Activated CD4-positive, alpha-beta T cell treated with anti-CD3 and anti-CD28 coated beads, Interleukin-10, Interleukin-2, amounts not matched to agents 100 ng/mL and 50 ng/mL, durations not matched to agents 16 hours and 8 hours (primary cell): ENCODE results near the gene C6.
"Not testable (repeated sequence)": the region's sequence is repeated elsewhere in the genome, so short reads cannot be mapped to it uniquely, and the experiment has no call there.

Experiments
- DNase-seq: peaks from one replicate; pipeline ENCODE4 v3.0.0-alpha.2; 2020

Gene C6

GRCh38 chr5:41196197-41196596, 17.1 kb downstream of the C6 start:
- DNase-seq: no peak

GRCh38 chr5:41195228-41195627, 18.1 kb downstream of the C6 start:
- DNase-seq: no peak

- DNase-seq: no peak
Measured at GRCh38 chr5:41194339-41194738, 19.0 kb downstream of the C6 start.

GRCh38 chr5:41193456-41194205, 19.7 kb downstream of the C6 start:
- DNase-seq: no peak

- no peak for DNase-seq
Measured at GRCh38 chr5:41191249-41191648, 22.1 kb downstream of the C6 start.

GRCh38 chr5:41186143-41186542, 27.2 kb downstream of the C6 start:
- no peak for DNase-seq

- not testable (repeated sequence) for DNase-seq
Measured at GRCh38 chr5:41183331-41183730, 30.0 kb downstream of the C6 start.

- no peak for DNase-seq
Measured at GRCh38 chr5:41182666-41183065, 30.7 kb downstream of the C6 start.

- peak; percentile 2 for DNase-seq
Measured at GRCh38 chr5:41181691-41182564, 31.4 kb downstream of the C6 start.

- DNase-seq: no peak
Measured at GRCh38 chr5:41176952-41177351, 36.4 kb downstream of the C6 start.

GRCh38 chr5:41172012-41172411, 41.3 kb downstream of the C6 start:
- no peak for DNase-seq

- no peak for DNase-seq
Measured at GRCh38 chr5:41161271-41161670, 52.1 kb downstream of the C6 start.

- DNase-seq: no peak
Measured at GRCh38 chr5:41157272-41157894, 55.9 kb downstream of the C6 start.

GRCh38 chr5:41156739-41157138, 56.6 kb downstream of the C6 start:
- no peak for DNase-seq

GRCh38 chr5:41154491-41154890, 58.8 kb downstream of the C6 start:
- no peak for DNase-seq

GRCh38 chr5:41151564-41151963, 61.8 kb downstream of the C6 start:
- no peak for DNase-seq

- DNase-seq: no peak
Measured at GRCh38 chr5:41148448-41148847, 64.9 kb downstream of the C6 start.

GRCh38 chr5:41145306-41145705, 68.0 kb downstream of the C6 start:
- no peak for DNase-seq

- DNase-seq: no peak
Measured at GRCh38 chr5:41143131-41143901, 70.0 kb downstream of the C6 start.

GRCh38 chr5:41127967-41128690, 85.2 kb downstream of the C6 start:
- DNase-seq: no peak

- no peak for DNase-seq
Measured at GRCh38 chr5:41122459-41122858, 90.9 kb downstream of the C6 start.

- no peak for DNase-seq
Measured at GRCh38 chr5:41120600-41120999, 92.7 kb downstream of the C6 start.
